ENCODE data around the gene STK38.

DNA sequence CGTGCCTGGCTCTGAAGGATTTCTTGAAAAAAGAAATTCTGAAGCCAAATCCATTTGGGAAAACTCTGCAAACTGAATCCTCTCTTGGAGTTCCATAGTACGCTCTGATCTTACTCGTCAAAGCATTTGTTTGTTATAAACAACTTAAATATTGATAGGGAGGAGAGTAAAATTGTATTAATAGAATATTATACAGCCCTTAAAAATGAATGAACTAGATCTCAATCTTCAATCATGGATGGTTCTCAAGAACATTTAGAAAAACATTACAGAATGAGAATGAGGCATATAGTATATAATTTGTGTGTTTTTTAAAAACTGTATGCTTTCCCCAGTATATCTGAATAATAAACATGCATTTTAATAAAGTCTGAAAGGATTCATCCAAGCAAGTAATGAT is 79.7 kb downstream of the STK38 start:
- TF ChIP-seq, protein P1, sequence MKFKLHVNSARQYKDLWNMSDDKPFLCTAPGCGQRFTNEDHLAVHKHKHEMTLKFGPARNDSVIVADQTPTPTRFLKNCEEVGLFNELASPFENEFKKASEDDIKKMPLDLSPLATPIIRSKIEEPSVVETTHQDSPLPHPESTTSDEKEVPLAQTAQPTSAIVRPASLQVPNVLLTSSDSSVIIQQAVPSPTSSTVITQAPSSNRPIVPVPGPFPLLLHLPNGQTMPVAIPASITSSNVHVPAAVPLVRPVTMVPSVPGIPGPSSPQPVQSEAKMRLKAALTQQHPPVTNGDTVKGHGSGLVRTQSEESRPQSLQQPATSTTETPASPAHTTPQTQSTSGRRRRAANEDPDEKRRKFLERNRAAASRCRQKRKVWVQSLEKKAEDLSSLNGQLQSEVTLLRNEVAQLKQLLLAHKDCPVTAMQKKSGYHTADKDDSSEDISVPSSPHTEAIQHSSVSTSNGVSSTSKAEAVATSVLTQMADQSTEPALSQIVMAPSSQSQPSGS (CRISPR knock-in tag; IDR thresholded peaks at IDR 0.05), result no peak
- TF ChIP-seq ZNF317 (CRISPR knock-in tag; IDR thresholded peaks at IDR 0.05) (no peak), KDM4B (CRISPR knock-in tag; IDR thresholded peaks at IDR 0.05) (no peak), ZKSCAN8 (CRISPR knock-in tag; IDR thresholded peaks at IDR 0.05; ENCODE audit: borderline replicate concordance) (no peak)
